Ovary (tissue), 9 donors: ENCODE measurements around the gene SGPL1. TPM values are rescaled to one million over a fixed set of nuclear protein-coding genes. Genes with fewer than 3 reads are reported as not detected.

Experiments
- DNase-seq, 5 donors: peaks; one replicate each; pipeline ENCODE4 v3.0.0-alpha.2; 2019 to 2020
- H3K27ac ChIP-seq, 2 donors: fragments of 200-600 bp; one replicate each; pipeline versions ENCODE4 v1.5.1 to v1.8.0; 2019 to 2022
- H3K27me3 ChIP-seq: fragments of 200-600 bp; one replicate; pipeline ENCODE4 v1.8.0; 2022
- H3K36me3 ChIP-seq: fragments of 200-600 bp; sonication (generic); one replicate; pipeline ENCODE4 v1.5.1; 2019
- H3K4me1 ChIP-seq: one replicate; pipeline ENCODE4 v1.8.1; 2013; ENCODE audit warnings: mild to moderate bottlenecking, moderate library complexity; ENCODE audit not compliant: insufficient read depth
- H3K4me3 ChIP-seq: fragments of 200-600 bp; sonication (generic); one replicate; pipeline ENCODE4 v1.5.1; 2017
- H3K9me3 ChIP-seq, 2 donors: fragments of 200-600 bp in 1 of 2; sonication (generic) in 1 of 2; one replicate each; pipeline versions ENCODE4 v1.5.1 to v1.8.1; 2013 to 2019; ENCODE audit warnings: mild to moderate bottlenecking in 1 of 2, moderate library complexity in 1 of 2
- CTCF ChIP-seq, 3 donors: fragments of 450-650 bp in 2 of 3; fragments of 200-600 bp in 1 of 3; IDR thresholded peaks; one replicate each; pipeline versions ENCODE4 v1.5.1 to v1.8.0; 2016 to 2022; ENCODE audit warnings: antibody characterized with exemption in 3 of 3, mild to moderate bottlenecking in 1 of 3
- EP300 ChIP-seq: sonication (generic); formaldehyde crosslinking; IDR thresholded peaks from one replicate; pipeline ENCODE4 v1.6.1; 2017; ENCODE audit warnings: antibody characterized with exemption
- POLR2A ChIP-seq: fragments of 450-650 bp; IDR thresholded peaks from one replicate; pipeline ENCODE4 v1.6.1; 2017; ENCODE audit warnings: antibody characterized with exemption, mild to moderate bottlenecking, moderate library complexity
- WGBS, 3 donors: extraction: QIAGEN DNeasy Blood & Tissue Kit in 1 of 3; methylation state at CpG; one replicate each; pipeline versions ENCODE4 v1.1.5 to v1.1.7; 2013 to 2017; 5-methylcytosine and 5-hydroxymethylcytosine counted together
- intact Hi-C, 4 donors: fragments of 100-400 bp; cut with DNase I; formaldehyde crosslinking; loops; one replicate each; pipeline versions ENCODE4 v1.11.0 to v1.15.1; 2022 to 2023
- polyA plus RNA-seq, 2 donors: library from polyadenylated mRNA; stranded (reverse); fragments of 200-250 nt in 1 of 2; fragments of 350-450 nt in 1 of 2; fragmentation: Illumina TruSeq in 1 of 2; extraction: RNeasy Lipid Tissue Mini Kit (QIAGEN cat#74804) in 1 of 2; gene quantifications; one replicate each; pipeline ENCODE4 v1.2.3, GENCODE V29; 2013 to 2014
- total RNA-seq, 7 donors: library from RNA; depleted of rRNA in 2 of 7; stranded (reverse); fragments of >200 nt in 2 of 7; fragmentation: NEBNext Ultra II Directional in 3 of 7; extraction: Animal tissue kit (Norgen Biotek cat#: 25700) in 3 of 7; gene quantifications; one replicate each; pipeline versions ENCODE4 v1.1.0 to v1.2.4, GENCODE V29; 2016 to 2023
- donor health status: DM: no; HTN: no; CAD: no; lungs with moderate emphysema.
- donor health status: DM: no; HTN: no; CAD: no.
- donor health status: Bipolar disorder and iron deficiency.
- donor health status: DM: yes; HTN: yes; CAD: no.
- donor health status: DM: no; HTN: no; CAD: no.
- donor health status: DM: yes; HTN: yes; CAD: no.

The SGPL1 gene
- total and polyA plus RNA-seq, 9 donors: 8.0 to 52.6 (median 30.8) TPM

- H3K36me3 ChIP-seq: no peaks in the 10 kb centered on the region
- intact Hi-C loops: no loop called here
- WGBS, 3 donors: 55 to 85% (median 78%) methylated on average over 2 of the region's 2 CpGs
- H3K27ac ChIP-seq: no peak overlapping the region
- no peak for TF ChIP-seq EP300
- TF ChIP-seq POLR2A: no peak
- no peak for TF ChIP-seq CTCF (IDR thresholded peaks at IDR 0.05)
- H3K9me3 ChIP-seq: no peaks in the 10 kb centered on the region
- DNase-seq: no peak
- H3K4me1 ChIP-seq: peaks cover 3% of the 10 kb centered on the region
- H3K27me3 ChIP-seq: no peaks in the 10 kb centered on the region
- H3K4me3 ChIP-seq: no peak overlapping the region
These were observed 28.2 kb downstream of the SGPL1 start for GRCh38 chr10:70843776-70844489.

GRCh38 chr10:70845256-70845655 is 29.5 kb downstream of the SGPL1 start:
- intact Hi-C loops: no loop called here
- no peak for DNase-seq
- Histone ChIP-seq H3K27ac (no peak overlapping the region), H3K9me3 (no peaks in the 10 kb centered on the region), H3K4me3 (no peak overlapping the region), H3K27me3 (no peaks in the 10 kb centered on the region), H3K4me1 (peaks cover 5% of the 10 kb centered on the region), H3K36me3 (no peaks in the 10 kb centered on the region)
- 74 to 85% (median 80%) methylated on average over 2 of the region's 2 CpGs for WGBS, 3 donors
- TF ChIP-seq POLR2A (no peak), EP300 (no peak), CTCF (IDR thresholded peaks at IDR 0.05) (no peak)

DNA sequence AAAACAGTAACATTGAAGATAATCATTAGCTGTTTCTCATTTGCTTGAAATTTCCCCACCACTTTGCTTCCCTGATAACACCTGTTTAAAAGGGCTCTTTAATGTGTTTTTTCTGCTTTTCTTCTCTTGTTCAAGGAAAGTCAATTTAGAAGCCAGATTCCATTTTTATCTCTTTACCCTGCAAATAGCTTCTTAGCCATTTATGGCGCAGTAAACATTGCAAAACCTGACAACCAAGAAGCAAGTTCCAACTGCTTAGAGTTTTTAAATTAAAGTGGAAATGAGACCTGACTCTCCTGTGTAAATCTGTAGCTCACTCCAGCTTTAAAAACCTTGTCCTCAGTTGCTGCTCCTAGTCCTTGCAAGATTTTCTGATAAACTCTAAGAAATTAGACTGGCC is 30.1 kb downstream of the SGPL1 start:
- no peak for TF ChIP-seq POLR2A
- TF ChIP-seq EP300: no peak
- no peak for TF ChIP-seq CTCF (IDR thresholded peaks at IDR 0.05)
- DNase-seq: no peak
- no peaks in the 10 kb centered on the region for H3K27me3 ChIP-seq
- no peaks in the 10 kb centered on the region for H3K36me3 ChIP-seq
- intact Hi-C loops: no loop called here
- H3K4me3 ChIP-seq: no peak overlapping the region
- H3K9me3 ChIP-seq: no peaks in the 10 kb centered on the region
- H3K4me1 ChIP-seq: peaks cover 5% of the 10 kb centered on the region
- no peak overlapping the region for H3K27ac ChIP-seq
- WGBS, 3 donors: 31 to 38% (median 33%) methylated on average over 1 of the region's 1 CpG

- 75 to 90% (median 81%) methylated on average over 2 of the region's 2 CpGs for WGBS, 3 donors
- Histone ChIP-seq H3K4me1 (peaks cover 5% of the 10 kb centered on the region), H3K4me3 (no peak overlapping the region), H3K27me3 (no peaks in the 10 kb centered on the region), H3K27ac (no peak overlapping the region), H3K9me3 (no peaks in the 10 kb centered on the region), H3K36me3 (no peaks in the 10 kb centered on the region)
- no peak for DNase-seq
- TF ChIP-seq CTCF (IDR thresholded peaks at IDR 0.05): no peak
- TF ChIP-seq EP300: no peak
- intact Hi-C loops: no loop called here
These were observed 31.0 kb downstream of the SGPL1 start for GRCh38 chr10:70846795-70847194.
